Loucy (cell line): Measurements from ENCODE around the gene OR8B8.

ENCODE experiments used
- H2AFZ ChIP-seq: fragments of 200-600 bp; sonication (generic); 2 replicates; pipeline ENCODE4 v1.6.0; 2016; ENCODE audit warnings: antibody characterized with exemption, mild to moderate bottlenecking, low read length, moderate library complexity
- H3F3A ChIP-seq: fragments of 200-600 bp; 2 replicates; pipeline ENCODE4 v1.6.0; 2016; ENCODE audit warnings: antibody characterized with exemption, low read depth, mild to moderate bottlenecking
- H3K27me3 ChIP-seq: fragments of 200-600 bp; sonication (generic); 2 replicates; pipeline ENCODE4 v1.6.1; 2014; ENCODE audit warnings: low read length, mild to moderate bottlenecking; ENCODE audit not compliant: insufficient read depth, poor library complexity, severe bottlenecking
- H3K36me3 ChIP-seq: fragments of 200-600 bp; sonication (generic); 2 replicates; pipeline ENCODE4 v1.6.1; 2016; ENCODE audit warnings: low read length; ENCODE audit not compliant: insufficient read depth
- H3K4me1 ChIP-seq: fragments of 200-600 bp; sonication (generic); 2 replicates; pipeline ENCODE4 v1.5.1; 2014; ENCODE audit warnings: low read length, mild to moderate bottlenecking; ENCODE audit not compliant: insufficient read depth, poor library complexity, severe bottlenecking
- H3K4me2 ChIP-seq: fragments of 200-600 bp; sonication (generic); 2 replicates; pipeline ENCODE4 v1.6.0; 2014; ENCODE audit warnings: antibody characterized with exemption, low read length, low read depth, mild to moderate bottlenecking; ENCODE audit not compliant: poor library complexity, severe bottlenecking
- H3K4me3 ChIP-seq: fragments of 200-600 bp; sonication (generic); 2 replicates; pipeline ENCODE4 v1.5.1; 2014; ENCODE audit warnings: low read length, mild to moderate bottlenecking, mixed read lengths; ENCODE audit not compliant: poor library complexity, severe bottlenecking
- H3K79me2 ChIP-seq: fragments of 200-600 bp; sonication (generic); 2 replicates; pipeline ENCODE4 v1.6.1; 2014; ENCODE audit warnings: low read length; ENCODE audit not compliant: insufficient read depth
- H3K9ac ChIP-seq: fragments of 200-600 bp; sonication (generic); 2 replicates; pipeline ENCODE4 v1.6.0; 2014; ENCODE audit warnings: mild to moderate bottlenecking, low read depth, low read length, moderate library complexity; ENCODE audit not compliant: poor library complexity, severe bottlenecking
- H3K9me2 ChIP-seq: fragments of 200-600 bp; sonication (generic); replicated peaks from 2 replicates; pipeline ENCODE4 v1.6.1; 2016; ENCODE audit warnings: low read depth, low read length, mixed read lengths
- H3K9me3 ChIP-seq: fragments of 200-600 bp; sonication (generic); 2 replicates; pipeline ENCODE4 v1.6.1; 2014; ENCODE audit warnings: mild to moderate bottlenecking, antibody characterized with exemption, low read length, low read depth; ENCODE audit not compliant: insufficient read depth
- H4K20me1 ChIP-seq: fragments of 200-600 bp; sonication (generic); 2 replicates; pipeline ENCODE4 v1.6.0; 2014; ENCODE audit warnings: antibody characterized with exemption, low read length, mild to moderate bottlenecking; ENCODE audit not compliant: insufficient read depth, poor library complexity, severe bottlenecking
- EZH2phosphoT487 ChIP-seq: fragments of 200-600 bp; IDR thresholded peaks from 2 replicates; pipeline ENCODE4 v1.6.1; 2018; ENCODE audit warnings: antibody characterized with exemption, mild to moderate bottlenecking, moderate library complexity, borderline replicate concordance
- TF ChIP-seq, protein P1 (sequence below): fragments of 200-600 bp; sonication (generic); conservative IDR thresholded peaks from 2 replicates; pipeline ENCODE4 v1.5.1; 2014; ENCODE audit warnings: mild to moderate bottlenecking, antibody characterized with exemption, low read length

The OR8B8 gene

DNA sequence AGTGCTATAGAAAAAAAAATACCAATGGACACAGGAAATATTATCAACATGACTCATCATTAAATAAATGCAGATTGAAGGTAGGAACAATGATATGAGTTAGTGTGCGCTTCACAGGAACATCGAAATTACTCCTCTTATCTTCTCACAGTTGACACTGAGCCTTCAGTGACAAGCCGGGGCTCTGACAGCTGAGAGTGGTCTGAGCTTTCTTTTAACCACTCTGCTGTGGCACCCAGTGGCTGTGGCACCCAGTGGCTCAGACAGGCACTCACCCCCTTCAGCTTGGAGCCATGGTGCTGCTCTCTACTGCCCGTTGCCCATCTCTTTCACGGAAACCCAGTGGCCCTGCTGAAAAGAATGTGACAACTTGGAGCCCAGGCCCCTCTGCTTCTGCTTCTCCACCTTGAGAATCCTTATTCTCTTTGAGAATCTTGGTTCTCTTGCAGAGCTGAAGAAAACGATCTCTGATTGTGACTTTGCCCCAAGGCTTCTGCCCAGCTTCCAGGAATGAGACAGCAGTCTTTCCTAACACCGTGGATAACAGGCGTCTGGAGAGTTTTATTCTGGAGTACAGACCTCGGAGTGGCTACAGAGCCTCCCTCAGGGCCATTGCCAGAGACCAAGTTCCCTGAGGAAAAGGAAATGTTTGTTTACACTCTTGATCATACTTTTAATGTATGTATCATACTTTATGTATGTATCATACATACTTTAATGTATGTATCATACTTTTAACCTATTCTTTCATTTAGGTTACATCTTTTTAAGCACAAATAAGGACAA lies 37.1 kb upstream of the OR8B8 start:
- Histone ChIP-seq H3K9me3 (no peaks in the 10 kb centered on the region), H3K4me3 (peak overlapping the region; percentile 69), H3K9me2 (no peaks in the 10 kb centered on the region), H3K4me1 (peaks cover 13% of the 10 kb centered on the region), H3F3A (no peaks in the 10 kb centered on the region), H3K27me3 (no peaks in the 10 kb centered on the region), H3K4me2 (peak overlapping the region; percentile 77), H4K20me1 (no peaks in the 10 kb centered on the region), H3K36me3 (no peaks in the 10 kb centered on the region), H2AFZ (peak overlapping the region; percentile 9; the same call in 1 of the 2 replicates), H3K9ac (no peak overlapping the region), H3K79me2 (no peaks in the 10 kb centered on the region)
- TF ChIP-seq EZH2phosphoT487: no peak
- TF ChIP-seq, protein P1, sequence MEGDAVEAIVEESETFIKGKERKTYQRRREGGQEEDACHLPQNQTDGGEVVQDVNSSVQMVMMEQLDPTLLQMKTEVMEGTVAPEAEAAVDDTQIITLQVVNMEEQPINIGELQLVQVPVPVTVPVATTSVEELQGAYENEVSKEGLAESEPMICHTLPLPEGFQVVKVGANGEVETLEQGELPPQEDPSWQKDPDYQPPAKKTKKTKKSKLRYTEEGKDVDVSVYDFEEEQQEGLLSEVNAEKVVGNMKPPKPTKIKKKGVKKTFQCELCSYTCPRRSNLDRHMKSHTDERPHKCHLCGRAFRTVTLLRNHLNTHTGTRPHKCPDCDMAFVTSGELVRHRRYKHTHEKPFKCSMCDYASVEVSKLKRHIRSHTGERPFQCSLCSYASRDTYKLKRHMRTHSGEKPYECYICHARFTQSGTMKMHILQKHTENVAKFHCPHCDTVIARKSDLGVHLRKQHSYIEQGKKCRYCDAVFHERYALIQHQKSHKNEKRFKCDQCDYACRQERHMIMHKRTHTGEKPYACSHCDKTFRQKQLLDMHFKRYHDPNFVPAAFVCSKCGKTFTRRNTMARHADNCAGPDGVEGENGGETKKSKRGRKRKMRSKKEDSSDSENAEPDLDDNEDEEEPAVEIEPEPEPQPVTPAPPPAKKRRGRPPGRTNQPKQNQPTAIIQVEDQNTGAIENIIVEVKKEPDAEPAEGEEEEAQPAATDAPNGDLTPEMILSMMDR: no peak

DNA sequence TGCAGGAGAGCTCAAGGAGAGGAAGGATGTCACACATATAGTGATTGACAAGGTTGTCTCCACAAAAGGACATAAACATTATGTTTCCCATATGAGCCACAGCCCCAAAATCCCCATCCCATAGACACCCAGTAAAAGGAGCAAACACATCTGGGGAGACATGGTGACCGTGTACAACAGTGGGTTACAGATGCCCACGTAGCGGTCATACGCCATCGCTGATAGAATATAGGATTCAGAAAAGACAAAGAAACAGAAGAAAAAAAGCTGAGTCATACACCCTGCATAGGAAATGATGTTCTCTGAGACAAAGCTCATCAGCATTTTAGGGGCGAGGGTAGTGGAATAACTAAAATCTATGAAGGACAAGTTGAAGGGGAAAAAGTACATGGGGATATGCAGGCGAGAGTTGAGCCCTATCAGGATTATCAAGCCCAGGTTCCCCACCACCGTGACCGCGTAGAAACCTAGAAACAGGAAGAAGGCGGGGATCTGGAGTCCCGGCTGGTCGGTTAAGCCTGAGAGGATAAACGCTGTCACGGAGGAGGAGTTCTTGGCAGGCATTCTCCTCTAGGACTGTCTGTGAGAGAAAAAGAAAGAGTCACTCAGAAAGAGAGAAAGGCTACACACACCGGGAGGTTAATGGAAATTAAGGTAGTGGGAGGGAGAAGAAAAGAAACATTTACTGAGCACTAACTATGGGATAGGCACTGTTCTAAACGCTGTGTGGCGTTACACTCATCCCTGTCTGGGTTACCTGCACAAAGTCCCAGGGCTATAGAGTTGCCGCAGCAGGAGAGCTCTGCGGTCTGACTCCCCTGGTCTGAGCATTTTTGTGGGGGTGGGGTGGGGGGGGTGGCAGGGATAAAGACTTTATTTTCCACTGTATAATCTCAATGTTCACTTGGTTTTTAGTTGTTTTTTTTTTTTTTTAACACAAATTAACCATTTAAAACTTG lies 36.1 kb upstream of the OR8B8 start:
- Histone ChIP-seq H3K27me3 (no peaks in the 10 kb centered on the region), H3F3A (no peaks in the 10 kb centered on the region), H3K9me3 (no peaks in the 10 kb centered on the region), H3K36me3 (no peaks in the 10 kb centered on the region), H3K9me2 (no peaks in the 10 kb centered on the region), H4K20me1 (no peaks in the 10 kb centered on the region), H3K9ac (no peak overlapping the region), H3K4me2 (peak overlapping the region; percentile 77), H2AFZ (peak overlapping the region; percentile 98), H3K4me3 (peak overlapping the region; percentile 69), H3K79me2 (no peaks in the 10 kb centered on the region), H3K4me1 (peaks cover 13% of the 10 kb centered on the region)
- TF ChIP-seq, protein P1: no peak
- TF ChIP-seq EZH2phosphoT487: no peak

DNA sequence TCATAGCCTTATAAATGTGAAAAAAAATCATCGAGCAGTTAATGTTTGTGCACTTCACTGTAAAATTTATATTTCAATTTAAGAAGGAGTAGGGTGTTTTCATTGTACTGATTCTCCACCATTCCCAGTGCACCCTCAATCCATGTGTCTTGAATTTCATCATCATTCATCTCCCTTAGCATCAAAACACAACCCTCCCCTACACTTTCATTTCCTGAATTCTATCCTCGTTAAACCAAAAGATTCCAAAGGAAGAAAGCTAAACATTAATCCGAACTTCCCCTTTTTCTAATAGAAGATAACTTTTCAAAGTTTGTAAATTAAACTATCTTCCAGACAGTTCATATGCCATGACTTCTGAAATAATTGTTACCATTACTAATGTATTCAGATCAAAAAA lies 34.1 kb upstream of the OR8B8 start:
- Histone ChIP-seq H3K9ac (no peak overlapping the region), H3K4me3 (no peak overlapping the region), H3K36me3 (no peaks in the 10 kb centered on the region), H2AFZ (no peak overlapping the region), H3K9me3 (no peaks in the 10 kb centered on the region), H3K9me2 (no peaks in the 10 kb centered on the region), H3K4me2 (no peak overlapping the region), H3K27me3 (no peaks in the 10 kb centered on the region), H3K79me2 (no peaks in the 10 kb centered on the region), H3K4me1 (peaks cover 13% of the 10 kb centered on the region), H3F3A (no peaks in the 10 kb centered on the region), H4K20me1 (no peaks in the 10 kb centered on the region)
- TF ChIP-seq EZH2phosphoT487: no peak
- TF ChIP-seq, protein P1: no peak
